ENCODE measurements around the gene NCEH1. TPM values are rescaled to one million over a fixed set of nuclear protein-coding genes. Genes with fewer than 3 reads are reported as not detected.

Gene NCEH1
- total and polyA plus RNA-seq, 10 donors: 3.8 to 30.7 (median 16.9) TPM

DNA sequence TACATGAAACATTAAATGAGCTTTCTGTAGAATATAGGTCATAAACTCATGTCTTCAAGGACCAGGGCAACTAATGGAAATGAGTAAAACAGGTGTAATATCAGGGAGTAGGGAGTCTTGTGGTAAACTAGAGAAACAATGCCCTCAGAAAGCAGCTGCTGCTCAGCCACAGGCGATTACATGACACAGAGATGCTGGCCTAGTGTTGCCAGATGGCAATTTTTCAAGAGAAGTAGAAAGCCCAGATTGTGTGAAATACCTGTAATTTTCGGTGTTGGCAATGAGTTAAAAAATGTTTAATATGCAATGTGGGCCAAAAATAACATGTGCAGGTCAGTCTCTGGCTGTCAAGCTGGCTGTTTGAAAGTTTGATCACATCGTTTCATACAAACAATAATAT lies 23.4 kb downstream of the NCEH1 start:
- Histone ChIP-seq H3K9me3 (no peaks in the 10 kb centered on the region), H3K36me3 (no peaks in the 10 kb centered on the region), H3K27ac (no peak overlapping the region), H3K4me3 (no peak overlapping the region), H3K4me1 (peaks cover 0 to 6% (median under 1%) of the 10 kb centered on the region in 6 donors), H3K27me3 (replicated peaks in 1 of 7) (no peaks in the 10 kb centered on the region)
- TF ChIP-seq POLR2A (IDR thresholded peaks at IDR 0.05): no peak
- TF ChIP-seq, protein P1, sequence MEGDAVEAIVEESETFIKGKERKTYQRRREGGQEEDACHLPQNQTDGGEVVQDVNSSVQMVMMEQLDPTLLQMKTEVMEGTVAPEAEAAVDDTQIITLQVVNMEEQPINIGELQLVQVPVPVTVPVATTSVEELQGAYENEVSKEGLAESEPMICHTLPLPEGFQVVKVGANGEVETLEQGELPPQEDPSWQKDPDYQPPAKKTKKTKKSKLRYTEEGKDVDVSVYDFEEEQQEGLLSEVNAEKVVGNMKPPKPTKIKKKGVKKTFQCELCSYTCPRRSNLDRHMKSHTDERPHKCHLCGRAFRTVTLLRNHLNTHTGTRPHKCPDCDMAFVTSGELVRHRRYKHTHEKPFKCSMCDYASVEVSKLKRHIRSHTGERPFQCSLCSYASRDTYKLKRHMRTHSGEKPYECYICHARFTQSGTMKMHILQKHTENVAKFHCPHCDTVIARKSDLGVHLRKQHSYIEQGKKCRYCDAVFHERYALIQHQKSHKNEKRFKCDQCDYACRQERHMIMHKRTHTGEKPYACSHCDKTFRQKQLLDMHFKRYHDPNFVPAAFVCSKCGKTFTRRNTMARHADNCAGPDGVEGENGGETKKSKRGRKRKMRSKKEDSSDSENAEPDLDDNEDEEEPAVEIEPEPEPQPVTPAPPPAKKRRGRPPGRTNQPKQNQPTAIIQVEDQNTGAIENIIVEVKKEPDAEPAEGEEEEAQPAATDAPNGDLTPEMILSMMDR (IDR thresholded peaks at IDR 0.05 in 8 of 11, conservative IDR thresholded peaks at IDR 0.05 in 3 of 11): no peak
- intact Hi-C loops (cut with DNase I; ENCODE audit: low total_unique reads): no loop called here
- WGBS, 5 donors: 85 to 93% (median 88%) methylated on average over 3 of the region's 3 CpGs
- no peak for DNase-seq

DNA sequence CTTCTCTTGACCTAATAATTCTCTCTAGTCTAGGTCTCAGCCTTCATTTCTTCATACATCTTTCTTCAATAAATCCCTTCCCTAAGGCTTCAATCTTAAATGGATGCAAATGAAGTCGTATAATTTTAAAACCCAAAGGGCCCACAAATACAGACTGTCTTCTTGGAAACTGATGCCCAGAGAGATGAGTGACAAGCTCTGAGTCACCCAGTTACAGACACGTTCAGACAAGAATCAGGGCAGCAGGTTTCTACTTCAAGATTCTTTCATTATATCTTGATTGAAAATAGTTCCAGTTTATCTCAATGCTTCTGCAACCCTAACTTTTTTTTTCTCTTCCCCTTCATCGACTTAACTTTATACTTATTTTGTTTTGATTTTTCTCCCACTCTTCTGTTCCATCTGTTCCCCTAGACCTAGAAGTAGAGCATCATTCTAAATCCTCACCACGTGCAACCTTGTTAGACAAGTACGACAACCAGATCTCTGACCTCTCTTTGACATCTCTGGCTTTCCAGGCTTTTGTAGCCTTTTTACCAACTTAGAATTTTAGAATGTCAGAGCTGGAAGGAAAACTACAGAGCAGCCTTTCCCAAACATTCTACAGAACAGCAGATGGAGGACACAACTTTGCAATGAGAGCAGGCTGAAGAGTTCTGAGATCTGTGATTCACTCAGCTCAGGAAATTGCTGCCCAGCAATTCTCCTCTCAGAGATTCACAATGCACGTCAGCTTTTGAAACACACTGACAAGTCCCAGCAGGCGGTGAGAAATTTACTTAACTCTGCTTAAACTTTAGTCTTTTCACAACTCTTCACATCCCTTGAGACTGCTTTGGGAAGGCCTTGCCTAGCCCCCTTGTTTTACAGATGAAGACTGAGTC lies 25.3 kb downstream of the NCEH1 start:
- no peak for DNase-seq
- Histone ChIP-seq H3K36me3 (no peaks in the 10 kb centered on the region), H3K4me1 (no peaks in the 10 kb centered on the region), H3K27ac (no peak overlapping the region), H3K27me3 (replicated peaks in 1 of 7) (no peaks in the 10 kb centered on the region), H3K9me3 (no peaks in the 10 kb centered on the region), H3K4me3 (no peak overlapping the region)
- 77 to 90% (median 81%) methylated on average over 7 of the region's 7 CpGs for WGBS, 5 donors
- no peak for TF ChIP-seq POLR2A (IDR thresholded peaks at IDR 0.05)
- TF ChIP-seq POLR2AphosphoS5 (IDR thresholded peaks at IDR 0.05): no peak
- TF ChIP-seq, protein P1 (IDR thresholded peaks at IDR 0.05 in 8 of 11, conservative IDR thresholded peaks at IDR 0.05 in 3 of 11): no peak
- intact Hi-C loops (cut with DNase I; ENCODE audit: low total_unique reads): no loop called here

DNA sequence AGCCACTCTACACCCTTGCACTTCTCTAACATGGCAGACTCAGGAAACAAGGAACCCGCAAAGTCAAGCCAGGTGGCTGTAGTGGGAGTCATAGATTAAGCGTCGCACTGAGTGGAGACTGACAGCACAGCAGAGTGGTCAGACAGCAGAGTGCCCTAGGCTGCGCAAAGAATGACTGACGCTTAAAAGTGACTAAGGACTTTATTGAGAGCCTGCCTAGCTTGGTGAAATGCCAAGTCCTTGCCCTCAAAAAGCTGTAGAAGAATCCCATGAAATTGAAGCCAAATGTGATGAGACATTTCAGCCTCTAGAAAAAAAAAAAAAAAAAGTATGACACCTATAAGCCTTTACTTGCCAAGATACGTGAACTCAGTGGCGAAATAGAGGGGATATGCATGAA lies 30.2 kb downstream of the NCEH1 start:
- H3K27ac ChIP-seq: no peak overlapping the region
- H3K27me3 ChIP-seq (replicated peaks in 1 of 7): no peaks in the 10 kb centered on the region
- no peak for DNase-seq
- TF ChIP-seq, protein P1 (IDR thresholded peaks at IDR 0.05 in 8 of 11, conservative IDR thresholded peaks at IDR 0.05 in 3 of 11): no peak
- TF ChIP-seq POLR2AphosphoS5 (IDR thresholded peaks at IDR 0.05) (no peak), POLR2A (IDR thresholded peaks at IDR 0.05) (no peak)
- H3K9me3 ChIP-seq: no peaks in the 10 kb centered on the region
- no peaks in the 10 kb centered on the region for H3K36me3 ChIP-seq
- WGBS, 5 donors: 85 to 94% (median 90%) methylated on average over 7 of the region's 7 CpGs
- intact Hi-C loops (cut with DNase I; ENCODE audit: low total_unique reads): no loop called here
- H3K4me1 ChIP-seq: peaks cover 0 to 16% (median 4%) of the 10 kb centered on the region in 6 donors
- no peak overlapping the region for H3K4me3 ChIP-seq

DNA sequence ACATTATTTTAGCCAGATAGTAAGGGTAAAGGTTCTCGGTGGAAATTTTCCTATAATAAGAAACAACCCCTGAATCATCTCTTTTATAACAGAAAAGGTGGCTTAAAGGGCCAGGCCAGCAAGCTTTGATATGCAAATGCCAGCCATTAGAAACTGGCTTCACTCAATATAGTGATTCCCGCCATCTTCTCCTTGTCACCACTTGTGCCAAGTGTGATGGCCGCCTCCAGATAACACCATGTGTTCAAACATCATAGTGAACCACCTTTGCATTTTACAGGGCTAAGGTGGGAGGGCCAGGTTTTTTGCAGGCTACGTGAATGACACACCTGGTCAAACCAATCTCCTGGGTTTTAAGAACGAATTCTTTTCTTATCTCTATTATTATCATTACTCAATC lies 31.3 kb downstream of the NCEH1 start:
- no peaks in the 10 kb centered on the region for H3K27me3 ChIP-seq (replicated peaks in 1 of 7)
- H3K27ac ChIP-seq: no peak overlapping the region
- no peak overlapping the region for H3K4me3 ChIP-seq
- H3K9me3 ChIP-seq: no peaks in the 10 kb centered on the region
- WGBS, 5 donors: 95 to 99% (median 97%) methylated on average over 5 of the region's 5 CpGs
- no peaks in the 10 kb centered on the region for H3K36me3 ChIP-seq
- peaks cover 0 to 27% (median 4%) of the 10 kb centered on the region in 6 donors for H3K4me1 ChIP-seq
- intact Hi-C loops (cut with DNase I; ENCODE audit: low total_unique reads): no loop called here
- no peak for DNase-seq
- TF ChIP-seq, protein P1 (IDR thresholded peaks at IDR 0.05 in 8 of 11, conservative IDR thresholded peaks at IDR 0.05 in 3 of 11): no peak
- TF ChIP-seq POLR2A (IDR thresholded peaks at IDR 0.05): no peak
- TF ChIP-seq POLR2AphosphoS5 (IDR thresholded peaks at IDR 0.05): no peak

Data from spleen (tissue), 11 donors.